Erythroblast (primary cell): ENCODE measurements around the gene EIPR1.

Experiments used
- GATA1 ChIP-seq: IDR thresholded peaks from 2 replicates; pipeline ENCODE4 v1.6.1; 2011; ENCODE audit warnings: low read depth, mild to moderate bottlenecking, control low read depth, low read length, moderate library complexity
- POLR2A ChIP-seq: IDR thresholded peaks from 2 replicates; pipeline ENCODE4 v1.6.1; 2011; ENCODE audit warnings: mild to moderate bottlenecking, low read length

DNA sequence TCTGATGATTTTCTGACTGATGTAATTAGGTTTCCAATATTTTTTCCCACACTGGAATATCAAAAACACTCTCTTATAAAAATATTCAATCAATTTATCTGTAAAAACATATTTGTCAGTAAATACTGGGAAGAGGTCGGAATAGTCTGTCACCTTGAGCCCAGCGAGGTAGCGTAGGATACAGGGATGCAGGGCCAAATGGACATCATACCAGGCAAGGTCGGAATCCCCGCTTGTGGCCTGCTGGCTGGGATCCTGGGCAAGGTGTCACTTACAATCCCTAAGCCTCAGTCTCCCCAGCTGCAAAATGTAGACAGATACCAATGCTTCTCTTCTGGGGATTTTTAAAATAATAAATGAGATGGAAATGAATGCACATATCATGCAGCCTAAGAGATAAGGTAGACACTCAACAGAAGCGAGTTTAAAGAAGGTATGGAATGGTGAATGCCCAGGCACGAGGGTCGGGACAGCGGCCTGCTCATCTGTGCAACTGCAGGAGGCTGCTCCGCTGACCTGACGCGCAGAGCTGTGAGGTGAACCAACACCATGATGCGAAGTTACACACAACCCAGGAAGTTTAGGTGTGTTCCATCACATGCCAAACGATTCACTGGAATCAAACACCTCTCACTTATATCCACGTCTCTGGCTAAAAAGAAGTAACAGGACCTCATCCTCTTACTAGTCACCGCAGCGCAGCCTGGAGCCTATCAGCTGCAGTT, 98.2 kb downstream of the EIPR1 start:
- no peak for TF ChIP-seq POLR2A
- TF ChIP-seq GATA1 = no peak
